ENCODE results near the gene IL1B. TPM values are rescaled to one million over a fixed set of nuclear protein-coding genes. Genes with fewer than 3 reads are reported as not detected.

Gene IL1B
- total RNA-seq, 2 experiments from 2014 or later, result 0.48 TPM; not detected in 1

DNA sequence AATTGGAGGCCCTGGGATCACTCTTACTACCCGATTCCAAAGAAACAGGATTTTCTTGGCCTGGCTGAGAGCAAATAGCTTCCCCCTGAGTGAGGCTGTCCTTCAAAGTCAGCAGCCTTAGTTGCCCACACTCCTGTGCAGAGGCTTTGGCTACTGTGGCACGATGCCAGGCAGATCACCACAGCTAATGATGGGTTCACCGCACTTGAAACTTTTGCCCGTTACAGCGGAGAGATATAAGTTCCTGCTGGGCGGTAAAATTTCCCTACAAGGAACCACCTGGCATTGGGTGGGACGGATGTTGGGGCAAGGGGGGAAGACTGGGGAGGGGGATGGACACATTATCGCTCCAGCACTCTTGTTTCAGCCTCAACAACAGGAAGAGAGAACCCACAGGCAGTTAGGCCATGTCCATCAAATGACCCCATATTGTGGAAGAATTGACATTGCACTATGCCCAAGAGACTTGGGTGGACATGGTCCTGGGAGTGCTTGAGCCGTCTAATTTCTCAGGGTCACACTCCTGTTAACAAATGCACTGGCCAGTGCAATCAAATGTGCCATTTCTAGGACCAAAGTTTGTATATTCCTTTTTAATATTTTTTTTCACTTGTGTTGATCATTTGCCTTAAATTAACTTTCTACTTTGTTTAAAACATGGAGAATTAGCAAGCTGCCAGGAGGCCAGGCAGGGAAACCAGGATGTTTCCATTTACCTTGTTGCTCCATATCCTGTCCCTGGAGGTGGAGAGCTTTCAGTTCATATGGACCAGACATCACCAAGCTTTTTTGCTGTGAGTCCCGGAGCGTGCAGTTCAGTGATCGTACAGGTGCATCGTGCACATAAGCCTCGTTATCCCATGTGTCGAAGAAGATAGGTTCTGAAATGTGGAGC, 4.4 kb downstream of the IL1B start:
- Mint-ChIP-seq H3K4me3 (no peak overlapping the region), H3K27me3 (peaks cover 7% of the 10 kb centered on the region), H3K9me3 (no peaks in the 10 kb centered on the region), H3K4me1 (peaks cover 18% of the 10 kb centered on the region), H3K27ac (no peak overlapping the region), H3K36me3 (ENCODE audit: low read depth) (no peaks in the 10 kb centered on the region)
- POLR2A ChIA-PET, result interaction anchor here (1.2 kb wide), 1 partner anchor 10 kb away, joined by 3 read pairs; no protein-coding TSS in a partner anchor
- no peak for DNase-seq
- CTCF ChIA-PET, result no interaction called here

DNA sequence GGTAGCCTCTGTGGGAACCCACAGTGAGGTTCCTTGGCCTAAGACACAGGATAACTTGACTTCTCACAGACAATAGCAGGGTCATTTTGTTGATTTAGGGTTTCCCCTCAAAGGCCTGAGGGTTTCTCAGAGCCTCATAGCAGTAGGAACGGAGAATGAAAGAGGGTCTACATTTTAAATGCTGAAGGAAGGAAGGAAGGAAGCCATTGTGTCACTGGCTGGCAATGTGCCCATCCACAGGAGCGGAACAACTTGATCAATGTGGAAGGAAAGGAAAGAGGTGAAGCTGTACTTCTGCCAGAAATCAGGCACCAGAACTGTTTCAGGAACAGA, 5.1 kb downstream of the IL1B start:
- peaks cover 3% of the 10 kb centered on the region for H3K27me3 Mint-ChIP-seq
- ChIA-PET POLR2A (interaction anchor here (1.2 kb wide), 1 partner anchor 9 kb away, joined by 3 read pairs; no protein-coding TSS in a partner anchor), CTCF (no interaction called here)
- no peak overlapping the region for H3K27ac Mint-ChIP-seq
- H3K36me3 Mint-ChIP-seq (ENCODE audit: low read depth), result peaks cover 2% of the 10 kb centered on the region
- H3K9me3 Mint-ChIP-seq, result peaks cover 2% of the 10 kb centered on the region
- no peak overlapping the region for H3K4me3 Mint-ChIP-seq
- no peak for DNase-seq
- peaks cover 20% of the 10 kb centered on the region for H3K4me1 Mint-ChIP-seq

- H3K27me3 Mint-ChIP-seq, result no peaks in the 10 kb centered on the region
- peaks cover 2% of the 10 kb centered on the region for H3K9me3 Mint-ChIP-seq
- H3K36me3 Mint-ChIP-seq (ENCODE audit: low read depth), result peaks cover 6% of the 10 kb centered on the region
- POLR2A ChIA-PET, result interaction anchor here (1.2 kb wide), 1 partner anchor 9 kb away, joined by 3 read pairs; no protein-coding TSS in a partner anchor
- peaks cover 20% of the 10 kb centered on the region for H3K4me1 Mint-ChIP-seq
- no peak for DNase-seq
- H3K4me3 Mint-ChIP-seq, result no peak overlapping the region
- CTCF ChIA-PET, result interaction anchor here (1.5 kb wide), 1 partner anchor 55 kb away, joined by 4 read pairs; no protein-coding TSS in a partner anchor
- H3K27ac Mint-ChIP-seq, result no peak overlapping the region
These were observed 5.7 kb downstream of the IL1B start for GRCh38 chr2:112830682-112831512.

DNA sequence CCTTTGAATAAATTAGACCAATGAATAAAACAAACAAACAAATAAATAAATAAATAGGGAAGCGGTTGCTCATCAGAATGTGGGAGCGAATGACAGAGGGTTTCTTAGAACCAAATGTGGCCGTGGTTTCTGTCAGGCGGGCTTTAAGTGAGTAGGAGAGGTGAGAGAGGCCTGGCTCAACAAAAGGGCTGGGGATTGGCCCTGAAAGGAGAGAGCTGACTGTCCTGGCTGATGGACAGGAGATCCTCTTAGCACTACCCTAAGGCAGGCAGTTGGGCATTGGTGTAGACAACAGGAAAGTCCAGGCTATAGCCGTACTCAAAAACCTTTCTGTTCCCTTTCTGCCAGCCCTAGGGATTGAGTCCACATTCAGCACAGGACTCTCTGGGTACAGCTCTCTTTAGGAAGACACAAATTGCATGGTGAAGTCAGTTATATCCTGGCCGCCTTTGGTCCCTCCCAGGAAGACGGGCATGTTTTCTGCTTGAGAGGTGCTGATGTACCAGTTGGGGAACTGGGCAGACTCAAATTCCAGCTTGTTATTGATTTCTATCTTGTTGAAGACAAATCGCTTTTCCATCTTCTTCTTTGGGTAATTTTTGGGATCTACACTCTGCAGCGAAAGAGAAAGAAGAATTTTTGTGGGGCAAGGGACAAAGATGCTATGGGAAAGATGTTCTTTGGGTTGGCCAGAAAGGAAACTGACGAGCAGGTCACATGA, 6.5 kb downstream of the IL1B start:
- H3K9me3 Mint-ChIP-seq, result peaks cover 2% of the 10 kb centered on the region
- POLR2A ChIA-PET, result interaction anchor here (0.8 kb wide), 1 partner anchor 66 kb away, joined by 3 read pairs; no protein-coding TSS in a partner anchor
- CTCF ChIA-PET, result interaction anchor here (1.5 kb wide), 1 partner anchor 56 kb away, joined by 4 read pairs; no protein-coding TSS in a partner anchor
- no peak overlapping the region for H3K4me3 Mint-ChIP-seq
- no peak for DNase-seq
- no peaks in the 10 kb centered on the region for H3K27me3 Mint-ChIP-seq
- H3K27ac Mint-ChIP-seq, result no peak overlapping the region
- H3K36me3 Mint-ChIP-seq (ENCODE audit: low read depth), result peaks cover 8% of the 10 kb centered on the region
- H3K4me1 Mint-ChIP-seq, result peaks cover 20% of the 10 kb centered on the region

- H3K36me3 Mint-ChIP-seq (ENCODE audit: low read depth), result peaks cover 8% of the 10 kb centered on the region
- peaks cover 27% of the 10 kb centered on the region for H3K4me1 Mint-ChIP-seq
- no peak for DNase-seq
- no peak overlapping the region for H3K27ac Mint-ChIP-seq
- H3K27me3 Mint-ChIP-seq, result no peaks in the 10 kb centered on the region
- H3K4me3 Mint-ChIP-seq, result no peak overlapping the region
- ChIA-PET CTCF (interaction anchor here (1.5 kb wide), 1 partner anchor 56 kb away, joined by 4 read pairs; no protein-coding TSS in a partner anchor), POLR2A (interaction anchor here (0.8 kb wide), 1 partner anchor 65 kb away, joined by 3 read pairs; no protein-coding TSS in a partner anchor)
- peaks cover 2% of the 10 kb centered on the region for H3K9me3 Mint-ChIP-seq
These were observed 7.2 kb downstream of the IL1B start for GRCh38 chr2:112829101-112829960.

- ChIA-PET CTCF (no interaction called here), POLR2A (no interaction called here)
- Mint-ChIP-seq H3K4me1 (peaks cover 34% of the 10 kb centered on the region), H3K27ac (no peak overlapping the region), H3K36me3 (ENCODE audit: low read depth) (peaks cover 9% of the 10 kb centered on the region), H3K4me3 (no peak overlapping the region), H3K27me3 (no peaks in the 10 kb centered on the region), H3K9me3 (peaks cover 2% of the 10 kb centered on the region)
- DNase-seq, result no peak
These were observed 8.3 kb downstream of the IL1B start for GRCh38 chr2:112828251-112828691.

DNA sequence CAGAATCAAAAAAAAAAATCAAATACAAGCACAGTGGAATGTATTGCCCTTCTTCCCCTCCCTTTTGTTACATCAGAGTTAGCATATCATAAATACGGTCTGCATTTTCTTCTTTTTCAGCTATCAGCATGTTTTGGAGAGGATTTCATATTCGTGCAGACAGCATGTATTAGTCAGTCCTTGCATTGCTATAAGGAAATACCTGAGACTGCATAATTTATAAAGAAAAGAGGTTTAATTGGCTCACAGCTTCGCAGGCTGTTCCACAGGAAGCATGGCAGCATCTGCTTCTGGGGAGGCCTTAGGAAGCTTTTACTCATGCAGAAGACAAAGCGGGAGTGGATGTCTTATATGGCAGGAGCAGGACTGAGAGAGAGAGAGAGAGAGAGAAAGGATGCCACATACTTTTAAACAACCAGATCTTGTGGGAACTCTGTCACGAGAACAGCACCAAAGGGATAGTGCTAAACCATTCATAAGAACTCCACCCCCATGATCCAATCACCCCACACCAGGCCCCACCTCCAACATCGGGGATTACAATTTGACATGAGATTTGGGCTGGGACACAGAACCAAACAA, 8.9 kb downstream of the IL1B start:
- peaks cover 2% of the 10 kb centered on the region for H3K9me3 Mint-ChIP-seq
- peaks cover 36% of the 10 kb centered on the region for H3K4me1 Mint-ChIP-seq
- H3K27ac Mint-ChIP-seq, result no peak overlapping the region
- H3K27me3 Mint-ChIP-seq, result no peaks in the 10 kb centered on the region
- peaks cover 11% of the 10 kb centered on the region for H3K36me3 Mint-ChIP-seq (ENCODE audit: low read depth)
- DNase-seq, result no peak
- ChIA-PET CTCF (no interaction called here), POLR2A (no interaction called here)
- H3K4me3 Mint-ChIP-seq, result no peak overlapping the region

- Mint-ChIP-seq H3K27ac (no peak overlapping the region), H3K4me3 (no peak overlapping the region), H3K27me3 (no peaks in the 10 kb centered on the region), H3K4me1 (peaks cover 42% of the 10 kb centered on the region), H3K9me3 (peaks cover 2% of the 10 kb centered on the region), H3K36me3 (ENCODE audit: low read depth) (peaks cover 11% of the 10 kb centered on the region)
- POLR2A ChIA-PET, result no interaction called here
- no peak for DNase-seq
- CTCF ChIA-PET, result no interaction called here
These were observed 9.6 kb downstream of the IL1B start for GRCh38 chr2:112827009-112827408.

DNA sequence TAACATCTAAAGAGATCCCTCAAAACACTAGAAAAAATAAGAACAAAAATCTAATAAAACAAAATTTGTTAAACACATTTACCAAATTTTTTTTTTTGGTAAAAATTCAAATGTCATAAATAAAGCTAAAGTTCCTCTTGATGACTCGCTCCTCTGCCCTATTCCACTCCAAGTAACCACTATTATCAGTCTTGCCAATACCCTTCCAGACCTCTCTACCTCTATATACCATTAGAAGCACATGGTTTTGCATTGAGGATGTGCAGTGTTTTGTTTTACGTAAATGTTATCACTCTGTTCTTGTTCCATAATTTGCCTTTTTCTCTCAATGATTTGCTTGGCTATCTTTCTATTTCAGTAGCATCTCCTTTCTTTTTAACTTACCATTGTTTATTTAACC, 10.9 kb downstream of the IL1B start:
- Mint-ChIP-seq H3K4me3 (no peak overlapping the region), H3K9me3 (peaks cover 2% of the 10 kb centered on the region), H3K27ac (no peak overlapping the region), H3K4me1 (peaks cover 53% of the 10 kb centered on the region), H3K27me3 (no peaks in the 10 kb centered on the region), H3K36me3 (ENCODE audit: low read depth) (peaks cover 11% of the 10 kb centered on the region)
- DNase-seq, result no peak
- ChIA-PET POLR2A (no interaction called here), CTCF (no interaction called here)

GRCh38 chr2:112824694-112825085, 11.9 kb downstream of the IL1B start:
- Mint-ChIP-seq H3K36me3 (ENCODE audit: low read depth) (peaks cover 11% of the 10 kb centered on the region), H3K27me3 (no peaks in the 10 kb centered on the region), H3K4me3 (no peak overlapping the region), H3K27ac (no peak overlapping the region), H3K4me1 (peaks cover 61% of the 10 kb centered on the region), H3K9me3 (peaks cover 2% of the 10 kb centered on the region)
- no peak for DNase-seq
- CTCF ChIA-PET, result no interaction called here
- POLR2A ChIA-PET, result no interaction called here

GRCh38 chr2:112821682-112822081, 14.9 kb downstream of the IL1B start:
- H3K27me3 Mint-ChIP-seq, result no peaks in the 10 kb centered on the region
- peaks cover 9% of the 10 kb centered on the region for H3K36me3 Mint-ChIP-seq (ENCODE audit: low read depth)
- H3K4me3 Mint-ChIP-seq, result no peak overlapping the region
- H3K9me3 Mint-ChIP-seq, result no peaks in the 10 kb centered on the region
- ChIA-PET POLR2A (interaction anchor here (0.7 to 1.7 kb wide), 5 partner anchors 10 to 1028 kb away, joined by 3 to 4 read pairs (median 4); no protein-coding TSS in a partner anchor), CTCF (interaction anchor here (0.7 to 1.5 kb wide), 3 partner anchors 14 to 64 kb away, joined by 3 to 6 read pairs (median 3); no protein-coding TSS in a partner anchor)
- peaks cover 42% of the 10 kb centered on the region for H3K4me1 Mint-ChIP-seq
- H3K27ac Mint-ChIP-seq, result peak overlapping the region; percentile 69
- peak; percentile 68 for DNase-seq
